GM12878 (cell line): Measurements from ENCODE around the gene CCDC9B. TPM values are rescaled to one million over a fixed set of nuclear protein-coding genes. Genes with fewer than 3 reads are reported as not detected.

Experiments used
- ATF2 ChIP-seq: IDR thresholded peaks from 2 replicates; pipeline ENCODE4 v1.6.1; 2012; ENCODE audit warnings: low read length, inconsistent platforms
- CBX5 ChIP-seq: sonication (generic); IDR thresholded peaks from 2 replicates; pipeline ENCODE4 v1.6.1; 2016; ENCODE audit warnings: low read depth, moderate library complexity, mild to moderate bottlenecking, inconsistent platforms
- CREM ChIP-seq: IDR thresholded peaks from 2 replicates; pipeline ENCODE4 v1.6.1; 2014; ENCODE audit warnings: antibody characterized with exemption, low read depth
- HDAC6 ChIP-seq: fragments of 200-600 bp; sonication (generic); IDR thresholded peaks from one replicate; pipeline ENCODE4 v1.8.0; 2017; ENCODE audit warnings: antibody characterized with exemption; ENCODE audit not compliant: unreplicated experiment
- IKZF1 ChIP-seq: fragments of 450-650 bp; conservative IDR thresholded peaks from 2 replicates; pipeline ENCODE4 v1.6.1; 2017; ENCODE audit warnings: antibody characterized with exemption, mild to moderate bottlenecking
- MYC ChIP-seq: IDR thresholded peaks from 2 replicates; pipeline ENCODE4 v1.6.1; 2011; ENCODE audit warnings: mild to moderate bottlenecking, low read length, moderate library complexity, inconsistent platforms; ENCODE audit not compliant: insufficient read depth, insufficient replicate concordance, insufficient read length, severe bottlenecking
- PKNOX1 ChIP-seq: fragments of 450-650 bp; IDR thresholded peaks from 2 replicates; pipeline ENCODE4 v1.6.1; 2016; ENCODE audit warnings: mild to moderate bottlenecking
- PML ChIP-seq: IDR thresholded peaks from 2 replicates; pipeline ENCODE4 v1.6.1; 2012; ENCODE audit warnings: low read length, inconsistent platforms
- RAD21 ChIP-seq: IDR thresholded peaks from 2 replicates; pipeline ENCODE4 v1.6.1; 2011; ENCODE audit warnings: mild to moderate bottlenecking, low read depth, low read length, moderate library complexity; ENCODE audit not compliant: insufficient read depth
- RELB ChIP-seq: fragments of 450-650 bp; IDR thresholded peaks from 2 replicates; pipeline ENCODE4 v1.6.1; 2017; ENCODE audit warnings: low read depth, mild to moderate bottlenecking, moderate library complexity
- SMC3 ChIP-seq: IDR thresholded peaks from 2 replicates; pipeline ENCODE4 v1.6.1; 2011; ENCODE audit warnings: low read length, improper control_type of control experiment, borderline replicate concordance
- SPI1 ChIP-seq: IDR thresholded peaks from 2 replicates; pipeline ENCODE4 v1.6.1; 2011; ENCODE audit warnings: low read depth, mild to moderate bottlenecking, low read length, moderate library complexity, borderline replicate concordance; ENCODE audit not compliant: insufficient read depth
- TARDBP ChIP-seq: IDR thresholded peaks from 2 replicates; pipeline ENCODE4 v1.6.1; 2016; ENCODE audit warnings: borderline replicate concordance
- TCF3 ChIP-seq: IDR thresholded peaks from 2 replicates; pipeline ENCODE4 v1.6.1; 2012; ENCODE audit warnings: low read depth, mild to moderate bottlenecking, low read length, borderline replicate concordance; ENCODE audit not compliant: insufficient read depth
- USF1 ChIP-seq: IDR thresholded peaks from 2 replicates; pipeline ENCODE4 v1.6.1; 2011; ENCODE audit warnings: borderline replicate concordance, low read depth, mild to moderate bottlenecking, moderate library complexity, mixed read lengths, low read length; ENCODE audit not compliant: insufficient read depth; ENCODE audit errors: extremely low read length
- YY1 ChIP-seq: IDR thresholded peaks from 2 replicates; pipeline ENCODE4 v1.6.1; 2011; ENCODE audit warnings: low read depth, mild to moderate bottlenecking, low read length
- ZBTB11 ChIP-seq: fragments of 450-650 bp; formaldehyde crosslinking; IDR thresholded peaks from 2 replicates; pipeline ENCODE4 v1.5.0; 2022; ENCODE audit warnings: mild to moderate bottlenecking, missing genetic modification characterization
- polyA plus RNA-seq, 11 experiments: library from polyadenylated mRNA; depleted of rRNA in 4 of 11; unstranded in 6 of 11; stranded (reverse) in 5 of 11; fragments of >200 nt; fragmentation: Nextera tagmentation in 4 of 11; fragmentation: Illumina TruSeq in 1 of 11; extraction: Ambion mirVana in 4 of 11; extraction: Trizol in 1 of 11; gene quantifications; 1 replicate in 1 of 11; 2 replicates in 10 of 11; pipeline versions ENCODE4 v1.2.1 to v1.2.3, GENCODE V29; 2011 to 2016; ENCODE audit warnings: inconsistent platforms in 2 of 11, missing spikeins in 2 of 11, low read depth in 1 of 11
- total RNA-seq, 4 experiments: library from RNA; depleted of rRNA in 3 of 4; stranded (reverse); fragments of >200 nt in 3 of 4; fragmentation: Illumina TruSeq in 1 of 4; extraction: Trizol in 1 of 4; gene quantifications; 2 replicates each; pipeline versions ENCODE4 v1.2.1 to v1.2.3, GENCODE V29; 2013 to 2021

Gene CCDC9B
- total and polyA plus RNA-seq, 10 of the 15 experiments (the other 5 are each of a cell fraction or from before 2014, with no cell fraction given), result 0.01 to 0.08 (median 0.03) TPM; not detected in 6

GRCh38 chr15:40367686-40368611 is 27.2 kb upstream of the CCDC9B start (continued):
- no peak for TF ChIP-seq CBX5
- peak; percentile 84 for TF ChIP-seq IKZF1
- no peak for TF ChIP-seq PML
- TF ChIP-seq SMC3, result peak; percentile 83
- 0 out of 2 replicates have a peak, but pooled peaks have one; percentile 4 for TF ChIP-seq SPI1
- no peak for TF ChIP-seq USF1
- TF ChIP-seq RAD21, result peak; percentile 54
- peak; percentile 60 for TF ChIP-seq HDAC6
- TF ChIP-seq RELB, result no peak
- TF ChIP-seq PKNOX1, result no peak
- TF ChIP-seq TARDBP, result no peak
- TF ChIP-seq ZBTB11 (CRISPR knock-in tag), result no peak
- peak; percentile 63 for TF ChIP-seq YY1
- no peak for TF ChIP-seq MYC
- 0 out of 2 replicates have a peak, but pooled peaks have one; percentile 26 for TF ChIP-seq TCF3
- TF ChIP-seq ATF2, result no peak
- TF ChIP-seq CREM, result peak; percentile 72
